Left ventricle myocardium inferior (tissue), 1 donor: Measurements from ENCODE around the gene DNAJC5G. TPM values are rescaled to one million over a fixed set of nuclear protein-coding genes. Genes with fewer than 3 reads are reported as not detected.

Experiments used
- DNase-seq: peaks from one replicate; pipeline ENCODE4 v3.0.0-alpha.2; 2020
- H3K27ac ChIP-seq: fragments of 200-600 bp; replicated peaks from 2 replicates; pipeline ENCODE4 v1.8.0; 2021
- H3K27me3 ChIP-seq: fragments of 200-600 bp; 2 replicates; pipeline ENCODE4 v1.8.0; 2021; ENCODE audit warnings: low read depth
- H3K36me3 ChIP-seq: fragments of 200-600 bp; 2 replicates; pipeline ENCODE4 v1.8.0; 2021
- H3K4me1 ChIP-seq: fragments of 200-600 bp; 2 replicates; pipeline ENCODE4 v1.8.0; 2021
- H3K4me3 ChIP-seq: fragments of 200-600 bp; 2 replicates; pipeline ENCODE4 v1.8.0; 2021; ENCODE audit warnings: mild to moderate bottlenecking, moderate library complexity
- H3K9me3 ChIP-seq: fragments of 200-600 bp; replicated peaks from 2 replicates; pipeline ENCODE4 v1.8.0; 2021
- intact Hi-C: fragments of 100-400 bp; cut with micrococcal nuclease; formaldehyde crosslinking; loops from one replicate; pipeline ENCODE4 v1.11.0; 2022
- long read RNA-seq: library from polyadenylated mRNA; unstranded; transcript quantifications from one replicate; pipeline ENCODE4 v2.0.0, GENCODE V29; 2021
- total RNA-seq: library from RNA; stranded (reverse); fragmentation: NEBNext Ultra II Directional; extraction: Animal tissue kit (Norgen Biotek cat#: 25700); gene quantifications from one replicate; pipeline ENCODE4 v1.2.1, GENCODE V29; 2021
- TF ChIP-seq, protein P1 (sequence below): fragments of 200-600 bp; IDR thresholded peaks from 2 replicates; pipeline ENCODE4 v1.8.0; 2021; ENCODE audit warnings: antibody characterized with exemption, mild to moderate bottlenecking, borderline replicate concordance
- donor health status: DM: no; HTN: yes; CAD: no; lungs with severe emphysema.

Gene DNAJC5G, protein sequence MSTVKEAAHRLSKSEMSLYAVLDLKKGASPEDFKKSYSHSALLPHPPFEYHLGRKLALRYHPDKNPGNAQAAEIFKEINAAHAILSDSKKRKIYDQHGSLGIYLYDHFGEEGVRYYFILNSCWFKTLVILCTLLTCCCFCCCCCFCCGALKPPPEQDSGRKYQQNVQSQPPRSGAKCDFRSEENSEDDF
- total RNA-seq, result 1.2 TPM
- long read RNA-seq, result 0 reads

GRCh38 chr2:27275211-27276150, at the start of gene DNAJC5G:
DNAJC5G (plus strand) TSS chr2:27275433; CDS start chr2:27276729, 1,296 bp downstream.
- peak within 1 kb of the TSS; percentile 86 for H3K27ac ChIP-seq
- H3K9me3 ChIP-seq, result no peaks in the 10 kb centered on the region
- TF ChIP-seq, protein P1, sequence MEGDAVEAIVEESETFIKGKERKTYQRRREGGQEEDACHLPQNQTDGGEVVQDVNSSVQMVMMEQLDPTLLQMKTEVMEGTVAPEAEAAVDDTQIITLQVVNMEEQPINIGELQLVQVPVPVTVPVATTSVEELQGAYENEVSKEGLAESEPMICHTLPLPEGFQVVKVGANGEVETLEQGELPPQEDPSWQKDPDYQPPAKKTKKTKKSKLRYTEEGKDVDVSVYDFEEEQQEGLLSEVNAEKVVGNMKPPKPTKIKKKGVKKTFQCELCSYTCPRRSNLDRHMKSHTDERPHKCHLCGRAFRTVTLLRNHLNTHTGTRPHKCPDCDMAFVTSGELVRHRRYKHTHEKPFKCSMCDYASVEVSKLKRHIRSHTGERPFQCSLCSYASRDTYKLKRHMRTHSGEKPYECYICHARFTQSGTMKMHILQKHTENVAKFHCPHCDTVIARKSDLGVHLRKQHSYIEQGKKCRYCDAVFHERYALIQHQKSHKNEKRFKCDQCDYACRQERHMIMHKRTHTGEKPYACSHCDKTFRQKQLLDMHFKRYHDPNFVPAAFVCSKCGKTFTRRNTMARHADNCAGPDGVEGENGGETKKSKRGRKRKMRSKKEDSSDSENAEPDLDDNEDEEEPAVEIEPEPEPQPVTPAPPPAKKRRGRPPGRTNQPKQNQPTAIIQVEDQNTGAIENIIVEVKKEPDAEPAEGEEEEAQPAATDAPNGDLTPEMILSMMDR, result no peak
- H3K27me3 ChIP-seq, result peaks cover 8% of the 10 kb centered on the region
- no peaks in the 10 kb centered on the region for H3K36me3 ChIP-seq
- no peak within 1 kb of the TSS for H3K4me3 ChIP-seq
- no peak for DNase-seq
- intact Hi-C loops, result no loop called here
- peaks cover 46% of the 10 kb centered on the region for H3K4me1 ChIP-seq

DNA sequence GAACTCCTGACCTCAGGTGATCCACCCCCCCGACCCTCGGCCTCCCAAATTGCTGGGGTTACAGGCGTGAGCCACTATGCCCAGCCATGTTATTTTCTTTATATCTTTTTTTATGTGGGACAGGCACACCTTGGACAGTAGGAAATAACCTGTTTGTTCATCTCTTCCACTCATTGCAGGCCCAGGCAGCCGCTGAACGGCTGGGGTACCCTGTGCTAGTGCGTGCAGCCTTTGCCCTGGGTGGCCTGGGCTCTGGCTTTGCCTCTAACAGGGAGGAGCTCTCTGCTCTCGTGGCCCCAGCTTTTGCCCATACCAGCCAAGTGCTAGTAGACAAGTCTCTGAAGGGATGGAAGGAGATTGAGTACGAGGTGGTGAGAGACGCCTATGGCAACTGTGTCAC, 49.7 kb upstream of the DNAJC5G start:
- H3K4me3 ChIP-seq, result no peak overlapping the region
- H3K27ac ChIP-seq, result no peak overlapping the region
- DNase-seq, result no peak
- no peaks in the 10 kb centered on the region for H3K4me1 ChIP-seq
- H3K9me3 ChIP-seq, result no peaks in the 10 kb centered on the region
- peaks cover 96% of the 10 kb centered on the region for H3K36me3 ChIP-seq
- TF ChIP-seq, protein P1, result no peak
- no peaks in the 10 kb centered on the region for H3K27me3 ChIP-seq
- intact Hi-C loops, result no loop called here

- DNase-seq, result no peak
- Histone ChIP-seq H3K27ac (no peak overlapping the region), H3K4me1 (no peaks in the 10 kb centered on the region), H3K4me3 (no peak overlapping the region), H3K27me3 (no peaks in the 10 kb centered on the region), H3K9me3 (no peaks in the 10 kb centered on the region), H3K36me3 (peaks cover 96% of the 10 kb centered on the region)
- intact Hi-C loops, result no loop called here
- TF ChIP-seq, protein P1, result no peak
These were observed 47.7 kb upstream of the DNAJC5G start for GRCh38 chr2:27227501-27227900.

- H3K27ac ChIP-seq, result no peak overlapping the region
- H3K4me3 ChIP-seq, result no peak overlapping the region
- no peaks in the 10 kb centered on the region for H3K27me3 ChIP-seq
- H3K4me1 ChIP-seq, result no peaks in the 10 kb centered on the region
- intact Hi-C loops, result no loop called here
- no peak for DNase-seq
- TF ChIP-seq, protein P1, result no peak
- peaks cover 97% of the 10 kb centered on the region for H3K36me3 ChIP-seq
- no peaks in the 10 kb centered on the region for H3K9me3 ChIP-seq
These were observed 43.3 kb upstream of the DNAJC5G start for GRCh38 chr2:27231921-27232320.

DNA sequence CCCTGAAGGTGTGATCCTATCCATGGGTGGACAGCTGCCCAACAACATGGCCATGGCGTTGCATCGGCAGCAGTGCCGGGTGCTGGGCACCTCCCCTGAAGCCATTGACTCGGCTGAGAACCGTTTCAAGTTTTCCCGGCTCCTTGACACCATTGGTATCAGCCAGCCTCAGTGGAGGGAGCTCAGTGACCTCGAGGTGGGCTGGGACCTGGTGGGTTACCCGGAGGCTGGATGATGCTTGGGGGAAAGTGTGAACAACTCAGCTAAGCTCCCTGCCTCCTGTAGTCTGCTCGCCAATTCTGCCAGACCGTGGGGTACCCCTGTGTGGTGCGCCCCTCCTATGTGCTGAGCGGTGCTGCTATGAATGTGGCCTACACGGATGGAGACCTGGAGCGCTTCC, 41.9 kb upstream of the DNAJC5G start:
- no peaks in the 10 kb centered on the region for H3K9me3 ChIP-seq
- TF ChIP-seq, protein P1, result no peak
- H3K27me3 ChIP-seq, result no peaks in the 10 kb centered on the region
- peaks cover 97% of the 10 kb centered on the region for H3K36me3 ChIP-seq
- no peaks in the 10 kb centered on the region for H3K4me1 ChIP-seq
- H3K4me3 ChIP-seq, result no peak overlapping the region
- no peak overlapping the region for H3K27ac ChIP-seq
- no peak for DNase-seq
- intact Hi-C loops, result no loop called here
